ENCODE measurements around the gene PLOD1. TPM values are rescaled to one million over a fixed set of nuclear protein-coding genes. Genes with fewer than 3 reads are reported as not detected.

PLOD1 gene
- total and polyA plus RNA-seq, 2 of the 13 experiments (the other 11 are each of a cell fraction or from before 2014, with no cell fraction given), result 70.1 to 318 TPM

- TF ChIP-seq ZNF770 (CRISPR knock-in tag; IDR thresholded peaks at IDR 0.05) (peak; percentile 5; the same call in 1 of the 2 replicates), ZNF180 (CRISPR knock-in tag; IDR thresholded peaks at IDR 0.05; ENCODE audit: borderline replicate concordance, low read depth) (no peak), BATF2 (CRISPR knock-in tag; IDR thresholded peaks at IDR 0.05) (0 out of 2 replicates have a peak, but pooled peaks have one; percentile 61), ZHX1 (CRISPR knock-in tag; IDR thresholded peaks at IDR 0.05; ENCODE audit: low read depth) (peak; percentile 94), ZNF432 (CRISPR knock-in tag; IDR thresholded peaks at IDR 0.05; ENCODE audit: borderline replicate concordance) (no peak), TEAD2 (CRISPR knock-in tag; IDR thresholded peaks at IDR 0.05) (no peak), ZNF644 (CRISPR knock-in tag; IDR thresholded peaks at IDR 0.05; ENCODE audit: low read depth) (no peak), ZBED4 (CRISPR knock-in tag; IDR thresholded peaks at IDR 0.05; ENCODE audit: borderline replicate concordance) (no peak; the same call in 1 of the 2 replicates), CHCHD3 (CRISPR knock-in tag; IDR thresholded peaks at IDR 0.05) (no peak; the same call in 1 of the 2 replicates), PHF8 (CRISPR knock-in tag; IDR thresholded peaks at IDR 0.05) (peak; percentile 96), ZNF761 (CRISPR knock-in tag; conservative IDR thresholded peaks at IDR 0.05) (0 out of 2 replicates have a peak, but pooled peaks have one; percentile 49), SRSF4 (IDR thresholded peaks at IDR 0.05; ENCODE audit: low read depth, low read length, poor library complexity, severe bottlenecking) (no peak), USF2 (IDR thresholded peaks at IDR 0.05; ENCODE audit: low read depth, low read length) (no peak), USF2 (CRISPR knock-in tag; IDR thresholded peaks at IDR 0.05; ENCODE audit: borderline replicate concordance) (peak; percentile 37; the same call in 1 of the 2 replicates)
Observed at GRCh38 chr1:11979851-11980675, 45.5 kb downstream of the PLOD1 start, which contains the start of gene MFN2 (continued).
